Measurements from ENCODE around the gene KCTD10.

DNA sequence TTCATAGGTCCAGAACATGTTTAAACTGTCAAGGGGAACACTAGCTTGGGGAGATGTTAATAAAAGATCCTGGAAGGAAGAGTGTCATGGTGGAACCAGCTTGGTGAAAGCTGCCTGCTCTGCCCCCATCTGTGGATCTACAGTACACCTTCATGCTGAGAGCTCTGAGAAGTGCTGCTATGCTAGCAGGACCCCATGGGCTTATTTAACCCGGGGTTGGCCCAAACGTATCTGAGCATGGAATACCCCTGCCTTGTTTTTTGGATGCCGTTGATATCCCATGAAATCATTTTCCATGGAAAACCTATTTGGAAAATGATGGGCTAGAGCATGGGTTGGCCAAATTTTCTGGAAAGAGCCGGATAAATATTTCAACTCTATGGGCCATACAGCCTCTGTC lies 14.6 kb upstream of the KCTD10 start:
- TF ChIP-seq EP300 (IDR thresholded peaks at IDR 0.05) = no peak
- TF ChIP-seq, protein P1, sequence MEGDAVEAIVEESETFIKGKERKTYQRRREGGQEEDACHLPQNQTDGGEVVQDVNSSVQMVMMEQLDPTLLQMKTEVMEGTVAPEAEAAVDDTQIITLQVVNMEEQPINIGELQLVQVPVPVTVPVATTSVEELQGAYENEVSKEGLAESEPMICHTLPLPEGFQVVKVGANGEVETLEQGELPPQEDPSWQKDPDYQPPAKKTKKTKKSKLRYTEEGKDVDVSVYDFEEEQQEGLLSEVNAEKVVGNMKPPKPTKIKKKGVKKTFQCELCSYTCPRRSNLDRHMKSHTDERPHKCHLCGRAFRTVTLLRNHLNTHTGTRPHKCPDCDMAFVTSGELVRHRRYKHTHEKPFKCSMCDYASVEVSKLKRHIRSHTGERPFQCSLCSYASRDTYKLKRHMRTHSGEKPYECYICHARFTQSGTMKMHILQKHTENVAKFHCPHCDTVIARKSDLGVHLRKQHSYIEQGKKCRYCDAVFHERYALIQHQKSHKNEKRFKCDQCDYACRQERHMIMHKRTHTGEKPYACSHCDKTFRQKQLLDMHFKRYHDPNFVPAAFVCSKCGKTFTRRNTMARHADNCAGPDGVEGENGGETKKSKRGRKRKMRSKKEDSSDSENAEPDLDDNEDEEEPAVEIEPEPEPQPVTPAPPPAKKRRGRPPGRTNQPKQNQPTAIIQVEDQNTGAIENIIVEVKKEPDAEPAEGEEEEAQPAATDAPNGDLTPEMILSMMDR (IDR thresholded peaks at IDR 0.05) = no peak
